HEK293 (cell line): ENCODE measurements around the gene NCOA3.

Experiments
- CTCF ChIA-PET: fragments of 350-600 bp; formaldehyde crosslinking; extraction: SDS; loops from one replicate; lab custom pipeline; 2021; ENCODE audit warnings: antibody characterized with exemption; lab: Yijun Ruan, JAX
- POLR2A ChIA-PET: fragments of 300-600 bp; formaldehyde crosslinking; extraction: SDS; loops from one replicate; lab custom pipeline; 2020; ENCODE audit warnings: antibody characterized with exemption, inconsistent platforms; lab: Yijun Ruan, JAX
- H3K27ac ChIP-seq: fragments of 200-500 bp; sonication (Bioruptor generic); 2 replicates; pipeline ENCODE4 v1.5.1; 2014; ENCODE audit warnings: low read depth, low read length, control low read depth, inconsistent platforms; ENCODE audit errors: extremely low read depth
- H3K36me3 ChIP-seq, 2 experiments: fragments of 200-500 bp in 1 of 2; sonication (Bioruptor generic) in 1 of 2; 1 replicate in 1 of 2; 2 replicates in 1 of 2; pipeline ENCODE4 v1.5.1; 2014 to 2017; ENCODE audit warnings: inconsistent platforms in 2 of 2, low read length in 2 of 2; ENCODE audit not compliant: control insufficient read depth in 2 of 2, insufficient read depth in 1 of 2
- H3K4me1 ChIP-seq: fragments of 200-500 bp; sonication (Bioruptor generic); 2 replicates; pipeline ENCODE4 v1.5.1; 2014; ENCODE audit warnings: mild to moderate bottlenecking, low read length, inconsistent platforms; ENCODE audit not compliant: control insufficient read depth, insufficient read depth
- H3K4me3 ChIP-seq: 2 replicates; pipeline ENCODE4 v1.5.1; 2011; ENCODE audit warnings: low read depth, mild to moderate bottlenecking, control low read depth, low read length, moderate library complexity
- H3K9me3 ChIP-seq: fragments of 200-500 bp; sonication (Bioruptor generic); 2 replicates; pipeline ENCODE4 v1.5.1; 2014; ENCODE audit warnings: low read depth, low read length, inconsistent platforms; ENCODE audit not compliant: control insufficient read depth, insufficient read depth
- KLF9 ChIP-seq: fragments of 450-650 bp; formaldehyde crosslinking; IDR thresholded peaks from 2 replicates; pipeline ENCODE4 v1.5.1; 2016; ENCODE audit warnings: missing biosample characterization, missing genetic modification characterization, low read depth
- SP3 ChIP-seq: fragments of 450-650 bp; formaldehyde crosslinking; IDR thresholded peaks from 2 replicates; pipeline ENCODE4 v1.5.1; 2016; ENCODE audit warnings: missing biosample characterization, missing genetic modification characterization
- TSHZ1 ChIP-seq: fragments of 450-650 bp; formaldehyde crosslinking; IDR thresholded peaks from 2 replicates; pipeline ENCODE4 v1.5.1; 2016; ENCODE audit warnings: missing biosample characterization, missing genetic modification characterization, borderline replicate concordance
- ZFHX2 ChIP-seq: fragments of 450-650 bp; formaldehyde crosslinking; conservative IDR thresholded peaks from 2 replicates; pipeline ENCODE4 v1.5.1; 2016; ENCODE audit warnings: missing biosample characterization, missing genetic modification characterization
- ZNF18 ChIP-seq: fragments of 450-650 bp; formaldehyde crosslinking; IDR thresholded peaks from 2 replicates; pipeline ENCODE4 v1.5.1; 2016; ENCODE audit warnings: missing biosample characterization, missing genetic modification characterization
- ZNF214 ChIP-seq: fragments of 450-650 bp; formaldehyde crosslinking; IDR thresholded peaks from 2 replicates; pipeline ENCODE4 v1.5.1; 2017; ENCODE audit warnings: missing biosample characterization, mild to moderate bottlenecking, missing genetic modification characterization, borderline replicate concordance
- ZNF24 ChIP-seq: fragments of 450-650 bp; formaldehyde crosslinking; IDR thresholded peaks from 2 replicates; pipeline ENCODE4 v1.5.1; 2016; ENCODE audit warnings: missing biosample characterization, missing genetic modification characterization
- ZNF266 ChIP-seq: fragments of 450-650 bp; formaldehyde crosslinking; IDR thresholded peaks from 2 replicates; pipeline ENCODE4 v1.5.1; 2016; ENCODE audit warnings: missing biosample characterization, missing genetic modification characterization, low read depth
- ZNF391 ChIP-seq: fragments of 450-650 bp; formaldehyde crosslinking; IDR thresholded peaks from 2 replicates; pipeline ENCODE4 v1.5.1; 2016; ENCODE audit warnings: low read depth, missing biosample characterization, missing genetic modification characterization, borderline replicate concordance
- ZNF398 ChIP-seq: fragments of 450-650 bp; formaldehyde crosslinking; IDR thresholded peaks from 2 replicates; pipeline ENCODE4 v1.5.1; 2017; ENCODE audit warnings: missing biosample characterization, missing genetic modification characterization
- ZNF426 ChIP-seq: fragments of 450-650 bp; formaldehyde crosslinking; IDR thresholded peaks from 2 replicates; pipeline ENCODE4 v1.5.1; 2017; ENCODE audit warnings: missing biosample characterization, missing genetic modification characterization, mild to moderate bottlenecking, inconsistent platforms, moderate library complexity
- ZNF571 ChIP-seq: fragments of 450-650 bp; formaldehyde crosslinking; IDR thresholded peaks from 2 replicates; pipeline ENCODE4 v1.5.0; 2017; ENCODE audit warnings: missing biosample characterization, missing genetic modification characterization
- ZNF777 ChIP-seq: fragments of 450-650 bp; formaldehyde crosslinking; IDR thresholded peaks from 2 replicates; pipeline ENCODE4 v1.5.1; 2017; ENCODE audit warnings: missing biosample characterization, missing genetic modification characterization, borderline replicate concordance
- ZSCAN4 ChIP-seq: fragments of 450-650 bp; formaldehyde crosslinking; IDR thresholded peaks from 2 replicates; pipeline ENCODE4 v1.5.1; 2017; ENCODE audit warnings: missing biosample characterization, missing genetic modification characterization

Gene NCOA3

GRCh38 chr20:47669152-47669425, 167.4 kb downstream of the NCOA3 start (continued):
- TF ChIP-seq ZNF18, result no peak
- TF ChIP-seq ZNF391 (tag by site-specific recombination), result no peak
- TF ChIP-seq ZFHX2 (tag by site-specific recombination), result no peak
- TF ChIP-seq ZNF777 (tag by site-specific recombination), result no peak
- TF ChIP-seq KLF9 (tag by site-specific recombination), result no peak
- no peak for TF ChIP-seq ZNF266
- TF ChIP-seq ZNF426, result no peak
- TF ChIP-seq SP3 (tag by site-specific recombination), result no peak
- TF ChIP-seq ZNF214 (tag by site-specific recombination), result no peak
- no peak for TF ChIP-seq ZNF571 (tag by site-specific recombination)
- no peak for TF ChIP-seq ZSCAN4 (tag by site-specific recombination)

GRCh38 chr20:47669489-47669888, 167.8 kb downstream of the NCOA3 start:
- ChIA-PET CTCF (interaction anchor here (0.6 to 0.7 kb wide), 4 partner anchors 201 to 954 kb away, joined by 3 to 4 read pairs (median 4); no protein-coding TSS in a partner anchor), POLR2A (no interaction called here)

More at GRCh38 chr20:47669489-47669888, 167.8 kb downstream of the NCOA3 start:
- no peak overlapping the region for H3K4me3 ChIP-seq
- peaks cover 0 to 24% of the 10 kb centered on the region in 2 experiments; a peak in 2 of 3 replicates for H3K36me3 ChIP-seq
- H3K4me1 ChIP-seq, result no peaks in the 10 kb centered on the region
- no peaks in the 10 kb centered on the region for H3K9me3 ChIP-seq
- TF ChIP-seq ZNF24 (tag by site-specific recombination), result no peak
- TF ChIP-seq ZNF426, result no peak
- no peak for TF ChIP-seq ZNF398 (tag by site-specific recombination)
- TF ChIP-seq TSHZ1, result no peak
- H3K27ac ChIP-seq, result no peak overlapping the region
